RWPE2 (cell line): ENCODE data around the gene CD68.

ENCODE experiments used
- ATAC-seq: fragments of 200-7000 bp; cut with Tn5 transposase; 3 replicates; pipeline ENCODE4 v1.9.1; 2021; ENCODE audit warnings: low read depth
- DNase-seq: peaks from one replicate; pipeline ENCODE4 v3.0.0-alpha.2; 2020; ENCODE audit warnings: low spot score
- H3K27ac ChIP-seq: fragments of 450-650 bp; 2 replicates; pipeline ENCODE4 v1.5.1; 2017; ENCODE audit warnings: mild to moderate bottlenecking; ENCODE audit not compliant: poor library complexity, severe bottlenecking
- H3K27me3 ChIP-seq: fragments of 250-450 bp; sonication (Bioruptor Pico); 2 replicates; pipeline ENCODE4 v1.5.1; 2021; ENCODE audit warnings: mild to moderate bottlenecking, moderate library complexity; ENCODE audit not compliant: insufficient read depth, poor library complexity, severe bottlenecking
- H3K36me3 ChIP-seq: fragments of 250-450 bp; sonication (Bioruptor Pico); 2 replicates; pipeline ENCODE4 v1.5.1; 2020; ENCODE audit warnings: low read depth, mild to moderate bottlenecking, moderate library complexity
- H3K4me1 ChIP-seq: fragments of 250-450 bp; sonication (Bioruptor Pico); 2 replicates; pipeline ENCODE4 v1.5.1; 2021; ENCODE audit warnings: mild to moderate bottlenecking, moderate library complexity; ENCODE audit not compliant: insufficient read depth, poor library complexity, severe bottlenecking
- H3K4me3 ChIP-seq: fragments of 250-450 bp; sonication (Bioruptor Pico); 2 replicates; pipeline ENCODE4 v1.5.1; 2021; ENCODE audit warnings: mild to moderate bottlenecking, moderate library complexity; ENCODE audit not compliant: severe bottlenecking
- H3K9me3 ChIP-seq: fragments of 250-450 bp; sonication (Bioruptor Pico); 2 replicates; pipeline ENCODE4 v1.5.1; 2021; ENCODE audit warnings: mild to moderate bottlenecking, moderate library complexity; ENCODE audit not compliant: severe bottlenecking
- TF ChIP-seq, protein P1 (sequence below): fragments of 450-650 bp; IDR thresholded peaks from one replicate; pipeline ENCODE4 v1.5.1; 2017; ENCODE audit warnings: mild to moderate bottlenecking, moderate library complexity; ENCODE audit not compliant: poor library complexity, severe bottlenecking

CD68 gene

DNA sequence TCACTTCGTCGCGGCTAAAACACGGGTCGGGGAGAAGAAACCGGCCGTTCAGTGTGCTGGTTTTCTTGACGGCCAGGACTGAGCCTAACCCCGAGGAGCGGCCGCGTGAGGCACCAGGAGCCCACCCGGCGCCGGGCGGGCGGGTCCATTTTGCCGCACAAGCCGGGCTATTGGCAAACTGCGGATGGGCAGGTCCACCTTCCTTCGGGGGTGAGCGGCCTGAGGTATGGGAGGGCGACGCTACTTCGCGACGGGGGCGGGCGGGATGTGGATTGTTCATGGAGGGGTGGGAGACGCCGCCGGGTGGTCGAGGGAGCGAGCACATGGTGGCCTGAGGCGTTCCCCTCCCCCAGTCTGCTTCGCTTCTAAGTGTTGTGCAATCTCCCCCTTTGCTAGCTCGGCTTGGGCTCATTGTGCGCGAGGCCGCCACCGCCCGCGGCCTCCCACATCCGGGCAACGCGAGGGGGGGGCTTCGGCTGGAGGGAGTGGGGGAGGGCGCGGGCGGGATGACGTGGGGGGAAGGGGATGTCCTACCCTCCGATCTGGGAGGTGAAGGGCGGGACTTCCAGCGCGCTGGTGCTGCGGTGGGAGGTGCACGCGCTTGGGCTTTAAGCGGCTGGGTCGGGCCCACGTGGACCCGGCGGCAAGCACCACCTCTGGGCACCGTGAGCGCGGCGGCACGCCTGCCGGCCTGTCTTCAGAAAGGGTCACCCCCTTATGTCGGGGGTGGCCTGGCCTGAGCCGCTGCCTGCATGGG lies 5.9 kb upstream of the CD68 start:
- H3K36me3 ChIP-seq: peaks cover 80% of the 10 kb centered on the region
- peaks cover 16% of the 10 kb centered on the region for H3K4me1 ChIP-seq
- peak; percentile 81 for DNase-seq

DNA sequence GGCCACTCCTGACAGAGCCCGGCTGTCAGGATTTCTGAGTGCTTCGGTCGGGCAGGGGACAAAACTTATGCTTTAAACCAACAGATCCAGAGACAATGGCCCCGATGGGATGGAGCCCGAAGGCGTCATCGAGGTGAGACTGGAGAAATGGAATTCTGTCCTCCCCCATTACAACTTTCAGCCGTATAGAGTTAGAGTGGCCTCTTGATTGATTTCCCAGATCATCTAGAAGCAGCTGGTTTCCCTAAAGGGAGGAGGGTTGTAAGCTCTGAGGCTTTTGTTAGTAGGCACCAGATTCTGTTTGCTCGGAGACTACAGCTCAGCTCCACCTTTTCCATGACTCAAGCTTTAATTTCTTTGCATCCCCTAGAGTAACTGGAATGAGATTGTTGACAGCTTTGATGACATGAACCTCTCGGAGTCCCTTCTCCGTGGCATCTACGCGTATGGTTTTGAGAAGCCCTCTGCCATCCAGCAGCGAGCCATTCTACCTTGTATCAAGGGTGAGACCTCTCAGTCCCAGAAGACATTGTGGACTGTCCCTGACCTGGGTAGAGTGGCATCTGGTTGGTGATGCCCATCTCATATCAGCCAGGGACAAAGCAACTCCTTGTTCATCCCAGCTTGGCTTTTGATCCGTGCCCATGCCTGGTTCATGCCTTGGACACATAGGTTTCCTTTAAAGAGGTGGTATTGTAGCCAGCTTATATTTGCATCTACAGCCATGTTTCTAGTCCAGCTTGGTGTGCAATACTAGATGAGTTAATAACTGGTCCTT lies 5.1 kb upstream of the CD68 start:
- DNase-seq (no peak), ATAC-seq (no peak)
- peak overlapping the region; percentile 98 for H3K27ac ChIP-seq
- no peaks in the 10 kb centered on the region for H3K27me3 ChIP-seq
- H3K36me3 ChIP-seq: peaks cover 84% of the 10 kb centered on the region
- TF ChIP-seq, protein P1, sequence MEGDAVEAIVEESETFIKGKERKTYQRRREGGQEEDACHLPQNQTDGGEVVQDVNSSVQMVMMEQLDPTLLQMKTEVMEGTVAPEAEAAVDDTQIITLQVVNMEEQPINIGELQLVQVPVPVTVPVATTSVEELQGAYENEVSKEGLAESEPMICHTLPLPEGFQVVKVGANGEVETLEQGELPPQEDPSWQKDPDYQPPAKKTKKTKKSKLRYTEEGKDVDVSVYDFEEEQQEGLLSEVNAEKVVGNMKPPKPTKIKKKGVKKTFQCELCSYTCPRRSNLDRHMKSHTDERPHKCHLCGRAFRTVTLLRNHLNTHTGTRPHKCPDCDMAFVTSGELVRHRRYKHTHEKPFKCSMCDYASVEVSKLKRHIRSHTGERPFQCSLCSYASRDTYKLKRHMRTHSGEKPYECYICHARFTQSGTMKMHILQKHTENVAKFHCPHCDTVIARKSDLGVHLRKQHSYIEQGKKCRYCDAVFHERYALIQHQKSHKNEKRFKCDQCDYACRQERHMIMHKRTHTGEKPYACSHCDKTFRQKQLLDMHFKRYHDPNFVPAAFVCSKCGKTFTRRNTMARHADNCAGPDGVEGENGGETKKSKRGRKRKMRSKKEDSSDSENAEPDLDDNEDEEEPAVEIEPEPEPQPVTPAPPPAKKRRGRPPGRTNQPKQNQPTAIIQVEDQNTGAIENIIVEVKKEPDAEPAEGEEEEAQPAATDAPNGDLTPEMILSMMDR: no peak
- peaks cover 20% of the 10 kb centered on the region for H3K4me1 ChIP-seq
- H3K9me3 ChIP-seq: no peaks in the 10 kb centered on the region
- peak overlapping the region; percentile 71 for H3K4me3 ChIP-seq

More for the DNA sequence above, 5.9 kb upstream of the CD68 start:
- Histone ChIP-seq H3K4me3 (peak overlapping the region; percentile 71), H3K9me3 (no peaks in the 10 kb centered on the region), H3K27me3 (no peaks in the 10 kb centered on the region), H3K27ac (peak overlapping the region; percentile 98)
- TF ChIP-seq, protein P1: no peak
- peak; percentile 29 for ATAC-seq

DNA sequence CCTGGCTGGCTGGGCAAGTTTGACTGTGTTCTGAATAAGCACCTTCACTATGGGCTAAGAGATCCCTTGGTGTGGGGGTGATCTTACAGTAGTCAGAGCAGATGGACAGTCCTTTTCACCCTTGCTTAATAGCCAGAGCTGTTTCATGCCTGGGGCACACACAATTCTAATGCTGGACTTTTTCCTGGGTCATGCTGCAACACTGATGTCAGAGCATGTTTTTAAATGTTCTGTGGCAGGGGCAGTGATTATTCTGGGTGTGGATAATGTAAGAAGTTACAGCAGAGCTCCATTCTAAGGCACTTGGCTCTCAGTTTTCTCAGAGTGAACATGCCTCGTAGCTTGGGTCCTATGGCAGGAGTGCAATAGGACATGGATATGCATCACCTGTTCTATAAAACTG lies 4.0 kb upstream of the CD68 start:
- no peak overlapping the region for H3K4me3 ChIP-seq
- H3K4me1 ChIP-seq: peaks cover 20% of the 10 kb centered on the region
- no peak for DNase-seq
- peak overlapping the region; percentile 98 for H3K27ac ChIP-seq
- no peaks in the 10 kb centered on the region for H3K9me3 ChIP-seq
- H3K36me3 ChIP-seq: peaks cover 73% of the 10 kb centered on the region
- H3K27me3 ChIP-seq: no peaks in the 10 kb centered on the region
- TF ChIP-seq, protein P1: no peak
- no peak for ATAC-seq

DNA sequence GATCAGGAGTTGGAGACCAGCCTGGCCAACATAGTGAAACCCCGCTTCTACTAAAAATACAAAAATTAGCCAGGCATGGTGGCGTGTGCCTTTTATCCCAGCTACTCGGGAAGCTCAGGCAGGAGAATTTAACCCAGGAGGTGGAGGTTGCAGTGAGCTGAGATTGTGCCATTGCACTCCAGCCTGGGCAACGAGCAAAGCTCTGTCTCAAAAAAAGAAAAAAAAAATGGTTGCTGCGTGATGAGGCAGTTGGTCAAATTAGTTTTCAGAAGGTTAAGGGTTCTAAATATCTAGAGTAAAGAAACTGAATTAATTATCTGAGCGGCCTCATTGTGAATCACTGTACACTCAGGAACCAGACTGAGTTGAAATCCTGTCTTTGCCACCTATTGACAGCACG lies 3.5 kb upstream of the CD68 start:
- TF ChIP-seq, protein P1: no peak
- ATAC-seq (no peak), DNase-seq (no peak)
- Histone ChIP-seq H3K27me3 (no peaks in the 10 kb centered on the region), H3K4me1 (peaks cover 20% of the 10 kb centered on the region), H3K36me3 (peaks cover 69% of the 10 kb centered on the region), H3K4me3 (no peak overlapping the region), H3K9me3 (no peaks in the 10 kb centered on the region), H3K27ac (peak overlapping the region; percentile 98)
